HG03460 (cell line): ENCODE measurements around the gene ACSM3.
"Not testable (repeated sequence)": the region's sequence is repeated elsewhere in the genome, so short reads cannot be mapped to it uniquely, and the experiment has no call there.

Experiments
- ATAC-seq: cut with Tn5 transposase; IDR thresholded peaks from one replicate; pipeline ENCODE4 v1.9.1; 2021; ENCODE audit not compliant: unreplicated experiment

The ACSM3 gene, protein sequence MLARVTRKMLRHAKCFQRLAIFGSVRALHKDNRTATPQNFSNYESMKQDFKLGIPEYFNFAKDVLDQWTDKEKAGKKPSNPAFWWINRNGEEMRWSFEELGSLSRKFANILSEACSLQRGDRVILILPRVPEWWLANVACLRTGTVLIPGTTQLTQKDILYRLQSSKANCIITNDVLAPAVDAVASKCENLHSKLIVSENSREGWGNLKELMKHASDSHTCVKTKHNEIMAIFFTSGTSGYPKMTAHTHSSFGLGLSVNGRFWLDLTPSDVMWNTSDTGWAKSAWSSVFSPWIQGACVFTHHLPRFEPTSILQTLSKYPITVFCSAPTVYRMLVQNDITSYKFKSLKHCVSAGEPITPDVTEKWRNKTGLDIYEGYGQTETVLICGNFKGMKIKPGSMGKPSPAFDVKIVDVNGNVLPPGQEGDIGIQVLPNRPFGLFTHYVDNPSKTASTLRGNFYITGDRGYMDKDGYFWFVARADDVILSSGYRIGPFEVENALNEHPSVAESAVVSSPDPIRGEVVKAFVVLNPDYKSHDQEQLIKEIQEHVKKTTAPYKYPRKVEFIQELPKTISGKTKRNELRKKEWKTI

GRCh38 chr16:20763461-20764232, at the start of gene ACSM3:
Gene ACSM3 (plus strand): TSS chr16:20764014. CDS start chr16:20770035, 6,021 bp downstream.
- ATAC-seq: peak; percentile 99

DNA sequence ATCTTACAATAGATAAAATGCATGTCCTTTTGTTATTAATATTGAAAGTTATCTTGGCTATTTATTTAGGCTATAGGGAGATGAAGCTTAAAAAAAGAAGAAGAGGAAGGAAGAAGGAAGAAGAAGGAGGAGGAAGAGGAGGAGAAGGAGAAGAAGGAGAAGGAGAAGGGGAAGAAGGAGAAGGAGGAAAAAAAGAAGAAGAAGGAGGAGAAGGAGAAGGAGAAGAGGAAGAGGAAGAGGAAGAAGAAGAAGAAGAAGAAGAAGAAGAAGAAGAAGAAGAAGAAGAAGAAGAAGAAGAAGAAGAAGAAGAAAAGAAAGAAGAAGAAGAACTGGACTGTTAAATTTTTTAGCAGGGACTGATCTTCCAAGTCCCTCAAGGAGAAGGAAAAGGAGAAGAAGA, 46.1 kb upstream of the ACSM3 start:
- ATAC-seq: not testable (repeated sequence)

DNA sequence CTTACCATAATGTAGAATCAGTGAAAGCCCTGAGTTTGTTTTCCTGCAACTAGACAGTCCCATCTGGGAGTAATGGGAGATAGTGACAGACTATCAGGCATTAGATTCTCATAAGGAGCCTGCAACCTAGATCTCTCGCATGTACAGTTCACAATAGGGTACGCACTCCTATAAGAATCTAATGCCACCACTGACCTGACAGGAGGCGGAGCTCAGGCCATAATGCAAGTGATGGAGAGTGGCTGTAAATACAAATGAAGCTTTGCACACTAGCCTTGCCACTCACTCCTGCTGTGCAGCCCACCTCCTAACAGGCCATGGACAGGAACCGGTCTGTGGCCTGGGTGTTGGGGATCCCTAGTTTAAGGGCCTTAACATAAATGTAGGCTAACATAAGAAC, 43.6 kb upstream of the ACSM3 start:
- no peak for ATAC-seq

DNA sequence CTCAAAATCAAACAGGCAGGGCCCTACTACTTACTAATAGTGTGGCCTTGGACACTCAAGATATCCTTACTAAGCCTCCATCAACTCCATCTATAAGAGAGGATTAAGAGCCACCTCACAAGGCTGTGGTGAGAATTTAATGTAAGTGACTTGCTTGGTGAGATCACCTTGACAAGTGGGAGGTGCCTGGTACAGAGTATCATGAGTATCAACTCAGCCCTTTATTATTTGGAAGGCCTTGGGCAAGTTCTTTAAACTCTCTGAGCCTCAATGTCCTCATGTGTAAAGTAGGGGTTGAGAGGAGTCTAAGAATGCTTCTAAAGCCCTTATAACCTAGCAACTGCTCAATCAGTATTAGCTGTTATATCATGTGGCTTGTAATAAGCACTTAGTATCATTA, 37.2 kb upstream of the ACSM3 start:
- no peak for ATAC-seq

GRCh38 chr16:20727181-20727580, 36.6 kb upstream of the ACSM3 start:
- no peak for ATAC-seq

DNA sequence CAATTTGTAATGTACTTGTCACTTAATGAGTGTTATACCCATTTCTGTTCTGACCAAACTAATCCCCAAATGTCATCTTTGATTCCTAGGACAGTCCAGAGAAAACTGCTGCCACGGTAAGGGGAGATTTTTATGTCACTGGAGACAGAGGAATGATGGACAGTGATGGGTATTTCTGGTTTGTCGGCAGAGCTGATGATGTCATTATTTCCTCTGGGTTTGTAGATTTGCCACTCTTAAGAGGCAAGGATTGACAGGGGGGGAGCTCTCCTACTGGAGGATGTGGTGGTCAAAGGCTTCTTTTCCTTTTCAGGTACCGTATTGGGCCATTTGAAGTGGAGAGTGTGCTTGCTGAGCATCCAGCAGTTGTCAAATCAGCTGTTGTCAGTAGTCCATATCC, 34.7 kb upstream of the ACSM3 start:
- no peak for ATAC-seq

DNA sequence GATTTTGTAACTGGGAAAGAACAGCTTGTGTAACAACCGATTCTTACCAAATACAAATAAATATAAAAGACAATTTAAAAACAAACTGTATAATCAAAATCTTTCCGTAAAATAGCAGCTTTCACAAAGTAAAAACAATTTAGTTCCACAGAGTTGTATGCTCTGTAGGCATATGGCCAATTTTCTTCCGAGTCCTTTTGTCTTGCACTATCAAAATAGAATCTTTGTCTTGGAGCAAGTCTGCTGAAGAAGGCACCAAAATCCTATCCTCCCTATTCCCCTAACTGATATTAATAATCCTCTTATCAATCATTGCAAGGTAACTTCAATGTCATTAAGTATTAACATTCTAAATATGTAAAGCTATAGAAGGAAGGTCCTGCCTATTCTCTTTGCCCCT, 29.8 kb upstream of the ACSM3 start:
- no peak for ATAC-seq

DNA sequence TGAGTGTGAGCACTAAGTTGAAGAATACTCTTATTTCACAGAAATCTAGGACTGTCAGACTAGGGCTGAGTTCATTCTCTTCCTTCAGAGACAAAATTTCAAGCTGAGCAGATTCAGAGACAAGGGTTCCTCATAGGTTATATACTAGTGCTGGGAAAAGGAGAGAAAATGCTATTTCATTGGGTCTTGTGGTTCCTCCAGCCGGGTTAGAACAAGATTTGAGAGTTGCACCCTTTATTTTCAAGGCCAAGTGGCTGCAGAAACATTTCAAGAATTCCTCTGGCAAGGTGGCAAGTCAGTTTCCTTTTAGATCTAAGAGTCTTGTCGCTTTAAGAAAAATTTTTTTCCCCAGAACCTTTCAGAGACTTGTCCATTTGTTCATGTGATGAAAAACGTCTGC, 29.0 kb upstream of the ACSM3 start:
- ATAC-seq: no peak

DNA sequence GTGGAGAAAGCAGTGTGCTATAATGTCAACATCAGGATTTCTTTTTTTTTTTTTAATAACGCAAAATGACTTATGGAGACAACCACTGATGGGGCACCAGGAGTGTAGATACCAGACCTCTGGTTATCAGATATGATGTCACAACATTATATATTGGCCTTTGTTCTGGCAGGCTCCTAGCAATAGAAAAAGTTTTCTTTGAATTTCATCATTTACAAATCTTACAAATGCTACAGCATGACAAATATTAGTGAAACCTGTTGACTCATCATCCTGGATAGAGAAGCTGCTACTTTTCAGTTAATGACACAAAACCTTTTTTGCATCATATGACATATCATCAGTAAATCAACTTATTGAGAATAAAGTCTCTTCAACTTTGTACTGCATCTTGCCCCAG, 28.3 kb upstream of the ACSM3 start:
- no peak for ATAC-seq

DNA sequence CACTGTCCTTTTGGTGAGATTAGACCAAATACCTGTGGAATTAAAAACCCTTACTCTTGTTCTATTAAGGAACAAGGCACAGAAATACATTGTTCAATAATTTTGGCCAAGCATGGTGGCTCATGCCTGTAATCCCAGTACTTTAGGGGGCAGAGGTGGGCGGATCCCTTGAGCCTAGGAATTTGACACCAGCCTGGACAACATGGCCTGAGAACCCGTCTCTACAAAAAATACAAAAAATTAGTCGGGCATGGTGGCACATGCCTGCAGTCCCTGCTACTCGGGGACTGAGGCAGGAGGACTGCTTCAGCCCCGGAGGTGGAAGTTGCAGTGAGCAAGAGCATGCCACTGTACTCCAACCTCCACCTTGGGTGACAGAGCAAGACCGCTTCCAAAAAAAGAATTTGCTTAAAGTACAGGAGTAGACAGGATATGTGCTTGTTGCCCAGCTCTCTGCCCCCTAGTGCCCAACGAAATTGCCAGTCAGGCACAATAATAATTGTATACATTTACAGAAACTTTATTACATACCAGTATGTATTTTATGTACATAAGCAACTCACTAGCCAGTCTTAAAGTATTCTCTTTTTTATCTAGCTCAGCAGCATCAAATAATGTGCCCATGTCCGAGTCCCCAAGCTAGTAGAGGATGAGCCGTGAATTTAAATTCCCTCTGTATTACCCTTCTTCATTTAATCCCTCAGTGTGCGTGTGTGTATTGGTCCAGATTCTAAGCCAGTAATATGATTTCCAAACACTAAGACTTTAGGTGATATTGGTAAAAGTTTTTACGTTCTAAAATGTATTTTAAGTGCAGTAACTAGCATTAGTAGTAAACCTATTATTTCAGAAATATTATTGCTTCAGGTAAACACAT, 23.6 kb upstream of the ACSM3 start:
- no peak for ATAC-seq

DNA sequence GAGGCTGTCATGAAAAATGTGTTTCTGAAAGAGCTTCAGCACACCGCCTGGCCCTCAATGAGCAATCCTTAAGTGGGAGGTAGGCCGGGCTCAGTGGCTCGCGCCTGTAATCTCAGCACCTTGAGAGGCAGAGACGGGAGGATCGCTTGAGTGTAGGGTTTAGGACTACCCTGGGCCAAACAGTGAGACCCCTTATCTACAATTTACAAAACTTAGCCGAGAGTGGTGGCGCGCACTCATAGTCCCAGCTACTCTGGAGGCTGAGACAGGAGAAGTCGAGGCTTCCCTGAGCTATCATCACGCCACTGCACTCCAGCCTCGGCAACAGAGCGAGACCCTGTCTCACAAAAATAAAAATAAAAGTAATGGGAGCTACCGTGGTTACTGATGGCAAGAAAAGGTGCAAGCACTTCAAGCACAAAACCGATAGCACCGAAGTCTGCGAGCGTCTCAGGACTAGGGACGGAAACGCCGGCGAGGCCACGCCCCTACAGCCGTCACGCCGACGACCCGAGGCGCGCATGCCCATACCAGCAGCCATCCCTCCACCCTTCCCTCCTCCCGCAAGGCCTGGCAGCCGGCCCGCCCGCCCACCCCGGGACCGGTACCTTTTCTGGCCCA, 22.8 kb upstream of the ACSM3 start:
- peak; percentile 67 for ATAC-seq

DNA sequence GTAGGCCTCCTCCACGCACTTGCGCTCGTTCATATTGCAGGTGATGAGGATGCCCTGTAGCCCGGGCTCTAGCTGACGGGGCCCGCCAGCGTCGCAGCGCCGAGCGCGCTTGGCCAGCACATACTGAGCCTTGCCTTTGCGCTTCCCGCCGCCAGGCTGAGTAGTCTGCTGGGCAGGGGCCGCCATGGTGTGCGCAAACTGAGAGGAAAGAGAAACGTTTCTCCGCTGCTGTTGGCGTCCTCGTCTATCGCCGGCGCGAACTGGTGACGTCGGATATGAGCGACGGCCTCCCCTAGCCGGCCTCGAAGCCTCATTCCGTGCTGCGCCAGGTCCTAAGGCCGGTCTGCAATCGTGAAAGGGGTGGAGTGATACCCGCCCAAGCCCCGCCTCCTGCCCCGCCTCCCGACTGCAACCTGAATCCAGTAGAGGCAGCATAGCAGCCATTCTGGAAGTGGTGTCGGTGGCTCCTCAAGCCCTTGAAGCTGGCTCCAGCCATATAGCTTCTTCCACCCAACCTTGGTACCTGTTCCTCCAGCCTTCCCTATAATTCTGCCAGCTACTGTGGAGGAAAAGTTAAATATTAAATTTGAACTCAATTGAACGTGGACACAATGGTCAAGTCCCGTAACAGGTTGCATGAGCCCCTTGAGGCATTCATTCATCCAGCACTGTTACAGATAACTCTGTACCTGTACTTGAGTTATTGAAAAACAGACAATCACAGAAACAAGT, 22.1 kb upstream of the ACSM3 start, which contains the start of gene THUMPD1:
Gene THUMPD1 (minus strand): TSS at position 265 of the 732 bp plus-strand sequence. CDS start 79 bp downstream, at position 186.
- peak; percentile 85 for ATAC-seq

- ATAC-seq: no peak
These were observed 20.2 kb upstream of the ACSM3 start for GRCh38 chr16:20743591-20743990.

DNA sequence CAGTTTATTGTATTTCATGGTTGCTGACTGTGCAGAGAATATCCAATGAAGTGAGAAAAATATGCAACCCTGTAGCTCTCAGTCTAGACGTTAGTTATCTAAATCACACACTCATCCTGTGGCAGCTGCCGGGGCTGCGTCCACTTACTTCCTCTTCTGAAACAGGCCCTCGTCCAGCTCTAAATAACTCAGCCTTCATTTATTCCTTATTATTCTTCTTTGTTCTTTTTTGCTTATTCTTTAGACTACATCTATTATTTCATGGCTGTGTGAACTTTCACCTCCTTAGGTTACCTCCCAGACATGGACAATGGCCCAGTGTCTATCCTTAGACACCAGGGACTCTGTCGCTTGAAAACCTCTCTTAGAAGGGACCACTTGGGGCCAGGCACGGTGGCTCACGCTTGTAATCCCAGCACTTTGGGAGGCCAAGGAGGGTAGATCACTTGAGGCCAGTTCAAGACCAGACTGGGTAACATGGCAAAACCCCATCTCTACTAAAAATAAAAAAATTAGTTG, 18.8 kb upstream of the ACSM3 start:
- no peak for ATAC-seq

GRCh38 chr16:20746461-20746860, 17.4 kb upstream of the ACSM3 start:
- no peak for ATAC-seq

- peak; percentile 63 for ATAC-seq
These were observed 16.6 kb upstream of the ACSM3 start for GRCh38 chr16:20747030-20747816.

DNA sequence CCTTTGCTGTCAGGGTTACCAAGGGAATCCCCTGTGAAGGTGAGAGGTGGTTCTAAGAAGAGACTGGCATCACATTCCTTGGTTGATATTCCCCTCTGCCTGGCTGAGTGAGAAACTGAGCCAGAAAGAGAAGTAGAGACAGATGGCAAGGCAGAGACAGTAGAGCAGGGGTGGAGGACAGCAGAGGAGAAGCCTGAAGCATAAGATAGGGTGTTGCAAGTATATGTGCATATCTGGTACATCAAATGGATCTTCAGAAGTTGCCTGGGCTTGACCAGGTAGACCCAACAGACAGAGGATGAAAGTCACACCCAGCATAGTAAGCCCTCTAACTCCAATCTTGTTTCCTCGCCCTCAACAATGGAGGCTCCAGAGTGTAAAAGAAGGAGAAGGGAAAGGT, 14.3 kb upstream of the ACSM3 start:
- ATAC-seq: no peak

GRCh38 chr16:20750558-20750957, 13.3 kb upstream of the ACSM3 start:
- ATAC-seq: no peak

GRCh38 chr16:20753727-20754126, 10.1 kb upstream of the ACSM3 start:
- ATAC-seq: no peak
